ENCODE data around the gene MT1E. TPM values are rescaled to one million over a fixed set of nuclear protein-coding genes. Genes with fewer than 3 reads are reported as not detected.

The MT1E gene
- total and polyA plus RNA-seq, 2 of the 13 experiments (the other 11 are each of a cell fraction or from before 2014, with no cell fraction given), result 110 to 1,072 TPM

DNA sequence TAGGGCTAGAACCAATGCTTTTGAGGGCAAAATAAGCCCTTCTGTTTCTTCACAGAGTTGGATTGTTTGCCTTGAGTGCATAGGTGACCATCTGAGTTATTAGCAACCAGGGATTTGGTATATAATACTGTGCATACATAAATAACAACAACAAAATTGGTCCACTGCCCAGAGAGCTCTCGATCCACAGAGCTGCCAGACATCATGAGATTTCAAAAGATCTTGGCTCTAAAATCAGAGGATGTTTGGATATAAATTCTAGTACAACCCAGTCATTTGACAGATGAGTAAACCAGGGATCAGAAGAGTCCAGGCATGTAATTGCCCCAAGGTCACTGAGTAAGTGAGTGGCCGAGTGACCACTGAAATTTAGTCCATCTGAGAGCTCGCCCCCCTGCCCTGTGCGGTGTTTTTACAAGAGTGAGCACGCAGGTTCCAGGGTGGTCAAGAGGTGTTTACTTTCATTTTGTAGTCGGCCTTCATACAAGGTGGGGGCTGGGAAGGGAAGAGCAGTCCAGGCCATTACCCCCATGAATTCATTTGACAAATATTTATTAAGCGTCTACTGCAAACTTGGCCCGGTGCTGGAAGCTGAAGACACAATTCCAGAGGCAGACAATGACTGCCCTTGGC is 19.0 kb upstream of the MT1E start (continued):
- TF ChIP-seq, protein P1, sequence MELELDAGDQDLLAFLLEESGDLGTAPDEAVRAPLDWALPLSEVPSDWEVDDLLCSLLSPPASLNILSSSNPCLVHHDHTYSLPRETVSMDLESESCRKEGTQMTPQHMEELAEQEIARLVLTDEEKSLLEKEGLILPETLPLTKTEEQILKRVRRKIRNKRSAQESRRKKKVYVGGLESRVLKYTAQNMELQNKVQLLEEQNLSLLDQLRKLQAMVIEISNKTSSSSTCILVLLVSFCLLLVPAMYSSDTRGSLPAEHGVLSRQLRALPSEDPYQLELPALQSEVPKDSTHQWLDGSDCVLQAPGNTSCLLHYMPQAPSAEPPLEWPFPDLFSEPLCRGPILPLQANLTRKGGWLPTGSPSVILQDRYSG (CRISPR knock-in tag; IDR thresholded peaks at IDR 0.05), result peak; percentile 83; the same call in 1 of the 2 replicates
- TF ChIP-seq ZNF75D (CRISPR knock-in tag; IDR thresholded peaks at IDR 0.05; ENCODE audit: borderline replicate concordance) (no peak), RBFOX2 (IDR thresholded peaks at IDR 0.05; ENCODE audit: low read depth, low read length) (no peak), ZNF605 (CRISPR knock-in tag; IDR thresholded peaks at IDR 0.05) (peak; percentile 4; the same call in 1 of the 2 replicates), PHF8 (CRISPR knock-in tag; IDR thresholded peaks at IDR 0.05) (no peak), SRF (IDR thresholded peaks at IDR 0.05; ENCODE audit: low read depth, low read length) (no peak), MBNL3 (CRISPR knock-in tag; conservative IDR thresholded peaks at IDR 0.05) (no peak), EZH2 (conservative IDR thresholded peaks at IDR 0.05; ENCODE audit: low read depth, low read length) (no peak), STAG1 (CRISPR knock-in tag; IDR thresholded peaks at IDR 0.05) (peak; percentile 13; the same call in 1 of the 2 replicates), TGIF2 (CRISPR knock-in tag; IDR thresholded peaks at IDR 0.05) (peak; percentile 44; the same call in 1 of the 2 replicates), KMT2B (CRISPR knock-in tag; IDR thresholded peaks at IDR 0.05) (no peak), TARDBP (CRISPR knock-in tag; IDR thresholded peaks at IDR 0.05) (no peak), ZSCAN29 (CRISPR knock-in tag; conservative IDR thresholded peaks at IDR 0.05) (peak; percentile 51)
- TF ChIP-seq, protein P2, sequence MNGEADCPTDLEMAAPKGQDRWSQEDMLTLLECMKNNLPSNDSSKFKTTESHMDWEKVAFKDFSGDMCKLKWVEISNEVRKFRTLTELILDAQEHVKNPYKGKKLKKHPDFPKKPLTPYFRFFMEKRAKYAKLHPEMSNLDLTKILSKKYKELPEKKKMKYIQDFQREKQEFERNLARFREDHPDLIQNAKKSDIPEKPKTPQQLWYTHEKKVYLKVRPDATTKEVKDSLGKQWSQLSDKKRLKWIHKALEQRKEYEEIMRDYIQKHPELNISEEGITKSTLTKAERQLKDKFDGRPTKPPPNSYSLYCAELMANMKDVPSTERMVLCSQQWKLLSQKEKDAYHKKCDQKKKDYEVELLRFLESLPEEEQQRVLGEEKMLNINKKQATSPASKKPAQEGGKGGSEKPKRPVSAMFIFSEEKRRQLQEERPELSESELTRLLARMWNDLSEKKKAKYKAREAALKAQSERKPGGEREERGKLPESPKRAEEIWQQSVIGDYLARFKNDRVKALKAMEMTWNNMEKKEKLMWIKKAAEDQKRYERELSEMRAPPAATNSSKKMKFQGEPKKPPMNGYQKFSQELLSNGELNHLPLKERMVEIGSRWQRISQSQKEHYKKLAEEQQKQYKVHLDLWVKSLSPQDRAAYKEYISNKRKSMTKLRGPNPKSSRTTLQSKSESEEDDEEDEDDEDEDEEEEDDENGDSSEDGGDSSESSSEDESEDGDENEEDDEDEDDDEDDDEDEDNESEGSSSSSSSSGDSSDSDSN (CRISPR knock-in tag; IDR thresholded peaks at IDR 0.05), result peak; percentile 51; the same call in 1 of the 2 replicates
- TF ChIP-seq, protein P3, sequence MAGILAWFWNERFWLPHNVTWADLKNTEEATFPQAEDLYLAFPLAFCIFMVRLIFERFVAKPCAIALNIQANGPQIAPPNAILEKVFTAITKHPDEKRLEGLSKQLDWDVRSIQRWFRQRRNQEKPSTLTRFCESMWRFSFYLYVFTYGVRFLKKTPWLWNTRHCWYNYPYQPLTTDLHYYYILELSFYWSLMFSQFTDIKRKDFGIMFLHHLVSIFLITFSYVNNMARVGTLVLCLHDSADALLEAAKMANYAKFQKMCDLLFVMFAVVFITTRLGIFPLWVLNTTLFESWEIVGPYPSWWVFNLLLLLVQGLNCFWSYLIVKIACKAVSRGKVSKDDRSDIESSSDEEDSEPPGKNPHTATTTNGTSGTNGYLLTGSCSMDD (CRISPR knock-in tag; IDR thresholded peaks at IDR 0.05), result no peak
- TF ChIP-seq, protein P4, sequence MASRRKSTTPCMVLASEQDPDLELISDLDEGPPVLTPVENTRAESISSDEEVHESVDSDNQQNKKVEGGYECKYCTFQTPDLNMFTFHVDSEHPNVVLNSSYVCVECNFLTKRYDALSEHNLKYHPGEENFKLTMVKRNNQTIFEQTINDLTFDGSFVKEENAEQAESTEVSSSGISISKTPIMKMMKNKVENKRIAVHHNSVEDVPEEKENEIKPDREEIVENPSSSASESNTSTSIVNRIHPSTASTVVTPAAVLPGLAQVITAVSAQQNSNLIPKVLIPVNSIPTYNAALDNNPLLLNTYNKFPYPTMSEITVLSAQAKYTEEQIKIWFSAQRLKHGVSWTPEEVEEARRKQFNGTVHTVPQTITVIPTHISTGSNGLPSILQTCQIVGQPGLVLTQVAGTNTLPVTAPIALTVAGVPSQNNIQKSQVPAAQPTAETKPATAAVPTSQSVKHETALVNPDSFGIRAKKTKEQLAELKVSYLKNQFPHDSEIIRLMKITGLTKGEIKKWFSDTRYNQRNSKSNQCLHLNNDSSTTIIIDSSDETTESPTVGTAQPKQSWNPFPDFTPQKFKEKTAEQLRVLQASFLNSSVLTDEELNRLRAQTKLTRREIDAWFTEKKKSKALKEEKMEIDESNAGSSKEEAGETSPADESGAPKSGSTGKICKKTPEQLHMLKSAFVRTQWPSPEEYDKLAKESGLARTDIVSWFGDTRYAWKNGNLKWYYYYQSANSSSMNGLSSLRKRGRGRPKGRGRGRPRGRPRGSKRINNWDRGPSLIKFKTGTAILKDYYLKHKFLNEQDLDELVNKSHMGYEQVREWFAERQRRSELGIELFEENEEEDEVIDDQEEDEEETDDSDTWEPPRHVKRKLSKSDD (CRISPR knock-in tag; IDR thresholded peaks at IDR 0.05; ENCODE audit: low read depth), result no peak
- TF ChIP-seq, protein P5, sequence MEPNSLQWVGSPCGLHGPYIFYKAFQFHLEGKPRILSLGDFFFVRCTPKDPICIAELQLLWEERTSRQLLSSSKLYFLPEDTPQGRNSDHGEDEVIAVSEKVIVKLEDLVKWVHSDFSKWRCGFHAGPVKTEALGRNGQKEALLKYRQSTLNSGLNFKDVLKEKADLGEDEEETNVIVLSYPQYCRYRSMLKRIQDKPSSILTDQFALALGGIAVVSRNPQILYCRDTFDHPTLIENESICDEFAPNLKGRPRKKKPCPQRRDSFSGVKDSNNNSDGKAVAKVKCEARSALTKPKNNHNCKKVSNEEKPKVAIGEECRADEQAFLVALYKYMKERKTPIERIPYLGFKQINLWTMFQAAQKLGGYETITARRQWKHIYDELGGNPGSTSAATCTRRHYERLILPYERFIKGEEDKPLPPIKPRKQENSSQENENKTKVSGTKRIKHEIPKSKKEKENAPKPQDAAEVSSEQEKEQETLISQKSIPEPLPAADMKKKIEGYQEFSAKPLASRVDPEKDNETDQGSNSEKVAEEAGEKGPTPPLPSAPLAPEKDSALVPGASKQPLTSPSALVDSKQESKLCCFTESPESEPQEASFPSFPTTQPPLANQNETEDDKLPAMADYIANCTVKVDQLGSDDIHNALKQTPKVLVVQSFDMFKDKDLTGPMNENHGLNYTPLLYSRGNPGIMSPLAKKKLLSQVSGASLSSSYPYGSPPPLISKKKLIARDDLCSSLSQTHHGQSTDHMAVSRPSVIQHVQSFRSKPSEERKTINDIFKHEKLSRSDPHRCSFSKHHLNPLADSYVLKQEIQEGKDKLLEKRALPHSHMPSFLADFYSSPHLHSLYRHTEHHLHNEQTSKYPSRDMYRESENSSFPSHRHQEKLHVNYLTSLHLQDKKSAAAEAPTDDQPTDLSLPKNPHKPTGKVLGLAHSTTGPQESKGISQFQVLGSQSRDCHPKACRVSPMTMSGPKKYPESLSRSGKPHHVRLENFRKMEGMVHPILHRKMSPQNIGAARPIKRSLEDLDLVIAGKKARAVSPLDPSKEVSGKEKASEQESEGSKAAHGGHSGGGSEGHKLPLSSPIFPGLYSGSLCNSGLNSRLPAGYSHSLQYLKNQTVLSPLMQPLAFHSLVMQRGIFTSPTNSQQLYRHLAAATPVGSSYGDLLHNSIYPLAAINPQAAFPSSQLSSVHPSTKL (CRISPR knock-in tag; IDR thresholded peaks at IDR 0.05), result peak; percentile 43; the same call in 1 of the 2 replicates
- TF ChIP-seq, protein P6, sequence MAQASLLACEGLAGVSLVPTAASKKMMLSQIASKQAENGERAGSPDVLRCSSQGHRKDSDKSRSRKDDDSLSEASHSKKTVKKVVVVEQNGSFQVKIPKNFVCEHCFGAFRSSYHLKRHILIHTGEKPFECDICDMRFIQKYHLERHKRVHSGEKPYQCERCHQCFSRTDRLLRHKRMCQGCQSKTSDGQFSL (CRISPR knock-in tag; IDR thresholded peaks at IDR 0.05), result 0 out of 2 replicates have a peak, but pooled peaks have one; percentile 36

Data from HepG2 (cell line).